Hepatocyte (in vitro differentiated cells): Measurements from ENCODE around the gene CC2D1A. TPM values are rescaled to one million over a fixed set of nuclear protein-coding genes. Genes with fewer than 3 reads are reported as not detected.

Experiments used
- DNase-seq: peaks from one replicate; pipeline ENCODE4 v3.0.0-alpha.2; 2016; ENCODE audit warnings: low spot score
- H2AFZ ChIP-seq: fragments of 200-600 bp; sonication (generic); 2 replicates; pipeline ENCODE4 v1.6.0; 2016; ENCODE audit warnings: antibody characterized with exemption, mild to moderate bottlenecking
- H3K27ac ChIP-seq: fragments of 200-600 bp; sonication (generic); 2 replicates; pipeline ENCODE4 v1.5.1; 2016; ENCODE audit warnings: mild to moderate bottlenecking
- H3K27me3 ChIP-seq: fragments of 200-600 bp; sonication (generic); 2 replicates; pipeline ENCODE4 v1.6.1; 2016
- H3K36me3 ChIP-seq: fragments of 200-600 bp; sonication (generic); replicated peaks from 2 replicates; pipeline ENCODE4 v1.5.1; 2016; ENCODE audit warnings: low read depth; ENCODE audit not compliant: insufficient read depth
- H3K4me1 ChIP-seq: fragments of 200-600 bp; sonication (generic); 2 replicates; pipeline ENCODE4 v1.5.1; 2016; ENCODE audit warnings: mild to moderate bottlenecking, moderate library complexity; ENCODE audit not compliant: insufficient read depth
- H3K4me2 ChIP-seq: fragments of 200-600 bp; sonication (generic); 2 replicates; pipeline ENCODE4 v1.6.0; 2016
- H3K4me3 ChIP-seq: fragments of 200-600 bp; sonication (generic); 2 replicates; pipeline ENCODE4 v1.5.1; 2016; ENCODE audit warnings: mild to moderate bottlenecking
- H3K79me2 ChIP-seq: fragments of 200-600 bp; sonication (generic); 2 replicates; pipeline ENCODE4 v1.6.0; 2017; ENCODE audit warnings: mild to moderate bottlenecking
- H3K9me2 ChIP-seq: fragments of 200-600 bp; sonication (generic); replicated peaks from 2 replicates; pipeline ENCODE4 v1.6.0; 2017; ENCODE audit warnings: mild to moderate bottlenecking; ENCODE audit not compliant: insufficient read depth
- H3K9me3 ChIP-seq: fragments of 200-600 bp; sonication (generic); 2 replicates; pipeline ENCODE4 v1.5.1; 2016; ENCODE audit warnings: low read depth, mild to moderate bottlenecking
- H4K20me1 ChIP-seq: fragments of 200-600 bp; sonication (generic); 2 replicates; pipeline ENCODE4 v1.6.0; 2016; ENCODE audit warnings: mild to moderate bottlenecking; ENCODE audit not compliant: insufficient read depth, poor library complexity, severe bottlenecking
- EZH2 ChIP-seq: fragments of 200-600 bp; sonication (generic); IDR thresholded peaks from 2 replicates; pipeline ENCODE4 v1.6.1; 2016; ENCODE audit warnings: antibody characterized with exemption, mild to moderate bottlenecking, borderline replicate concordance
- EZH2phosphoT487 ChIP-seq: fragments of 200-600 bp; sonication (generic); IDR thresholded peaks from one replicate; pipeline ENCODE4 v1.6.1; 2018; ENCODE audit warnings: antibody characterized with exemption, mild to moderate bottlenecking, low read depth, moderate library complexity; ENCODE audit not compliant: unreplicated experiment, severe bottlenecking
- WGBS: methylation state at CpG from one replicate; pipeline ENCODE4 v1.1.6; 2016; ENCODE audit warnings: low lambda C conversion rate; ENCODE audit errors: missing lambda C conversion rate; 5-methylcytosine and 5-hydroxymethylcytosine counted together
- polyA plus RNA-seq: library from polyadenylated mRNA; unstranded; fragments of >200 nt; fragmentation: Nextera tagmentation; extraction: Ambion mirVana; gene quantifications from 2 replicates; pipeline ENCODE4 v1.2.1, GENCODE V29; 2016
- total RNA-seq: library from RNA; depleted of rRNA; stranded (reverse); fragments of >200 nt; gene quantifications from 2 replicates; pipeline ENCODE4 v1.2.3, GENCODE V29; 2014
- TF ChIP-seq, protein P1 (sequence below): fragments of 200-600 bp; sonication (generic); IDR thresholded peaks from 2 replicates; pipeline ENCODE4 v1.5.1; 2016; ENCODE audit warnings: antibody characterized with exemption, mild to moderate bottlenecking; ENCODE audit not compliant: poor library complexity

Gene CC2D1A
- total RNA-seq: 14.8 and 20.8 TPM in 2 replicates
- 40.9 and 43.3 TPM in 2 replicates for polyA plus RNA-seq

DNA sequence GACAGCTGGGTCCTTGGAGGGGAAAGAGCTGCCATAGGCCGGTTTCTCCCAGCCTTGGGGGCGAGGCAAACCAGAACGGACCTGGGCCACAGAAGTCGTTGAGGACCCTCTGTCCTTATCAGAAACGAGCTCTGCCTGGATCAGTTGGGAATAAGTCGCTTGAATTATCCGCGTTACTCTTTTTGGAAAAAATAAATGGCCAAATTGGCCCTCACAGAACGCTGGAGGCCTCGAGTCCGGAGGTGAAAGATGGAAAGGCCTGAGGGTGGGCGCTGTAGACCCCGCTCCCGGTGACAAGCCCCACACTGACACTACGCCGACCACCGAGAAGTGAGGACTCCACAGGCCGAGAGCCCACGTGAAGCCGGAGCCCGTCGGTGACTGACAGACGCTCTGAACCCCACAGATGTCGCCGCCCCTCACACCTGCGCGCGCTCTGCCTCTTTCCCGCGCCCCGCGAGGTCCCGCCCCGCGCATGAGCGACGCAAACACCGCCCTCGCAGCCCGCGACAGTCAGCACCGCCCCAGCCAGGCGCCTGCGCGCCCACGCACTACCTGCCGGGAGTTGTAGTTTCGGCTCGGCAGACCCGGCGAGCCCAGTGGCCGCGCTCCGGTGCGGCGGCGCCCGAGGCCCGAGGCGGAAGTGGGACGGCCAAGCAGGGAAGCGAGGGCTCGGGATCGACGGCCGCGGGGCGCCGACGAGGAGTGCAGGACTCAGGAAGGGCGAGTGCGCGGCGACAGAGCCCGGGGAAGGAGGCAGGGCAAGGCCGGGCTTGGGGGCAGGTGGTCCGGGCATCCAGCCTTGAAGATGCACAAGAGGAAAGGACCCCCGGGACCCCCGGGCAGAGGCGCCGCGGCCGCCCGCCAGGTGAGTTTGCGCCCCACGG is at the start of gene CC2D1A, which contains the start of gene BRME1:
TSS of gene CC2D1A (plus strand) at position 568 of the 887 bp plus-strand sequence. CDS start at position 809, 241 bp downstream.
TSS of gene BRME1 (minus strand) at position 484 of the 887 bp plus-strand sequence. CDS start 1,225 bp downstream, outside the sequence.
- no peaks in the 10 kb centered on the region for H3K36me3 ChIP-seq
- H3K4me2 ChIP-seq: peak within 1 kb of the TSS; percentile 91
- peaks cover 8% of the 10 kb centered on the region for H3K4me1 ChIP-seq
- DNase-seq: peak; percentile 96
- no peaks in the 10 kb centered on the region for H3K9me2 ChIP-seq
- TF ChIP-seq EZH2phosphoT487: no peak
- no peak for TF ChIP-seq EZH2
- TF ChIP-seq, protein P1, sequence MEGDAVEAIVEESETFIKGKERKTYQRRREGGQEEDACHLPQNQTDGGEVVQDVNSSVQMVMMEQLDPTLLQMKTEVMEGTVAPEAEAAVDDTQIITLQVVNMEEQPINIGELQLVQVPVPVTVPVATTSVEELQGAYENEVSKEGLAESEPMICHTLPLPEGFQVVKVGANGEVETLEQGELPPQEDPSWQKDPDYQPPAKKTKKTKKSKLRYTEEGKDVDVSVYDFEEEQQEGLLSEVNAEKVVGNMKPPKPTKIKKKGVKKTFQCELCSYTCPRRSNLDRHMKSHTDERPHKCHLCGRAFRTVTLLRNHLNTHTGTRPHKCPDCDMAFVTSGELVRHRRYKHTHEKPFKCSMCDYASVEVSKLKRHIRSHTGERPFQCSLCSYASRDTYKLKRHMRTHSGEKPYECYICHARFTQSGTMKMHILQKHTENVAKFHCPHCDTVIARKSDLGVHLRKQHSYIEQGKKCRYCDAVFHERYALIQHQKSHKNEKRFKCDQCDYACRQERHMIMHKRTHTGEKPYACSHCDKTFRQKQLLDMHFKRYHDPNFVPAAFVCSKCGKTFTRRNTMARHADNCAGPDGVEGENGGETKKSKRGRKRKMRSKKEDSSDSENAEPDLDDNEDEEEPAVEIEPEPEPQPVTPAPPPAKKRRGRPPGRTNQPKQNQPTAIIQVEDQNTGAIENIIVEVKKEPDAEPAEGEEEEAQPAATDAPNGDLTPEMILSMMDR: no peak
- H3K27me3 ChIP-seq: no peaks in the 10 kb centered on the region
- H3K79me2 ChIP-seq: peaks cover 14% of the 10 kb centered on the region
- no peaks in the 10 kb centered on the region for H3K9me3 ChIP-seq
- H3K27ac ChIP-seq: peak within 1 kb of the TSS; percentile 81
- H2AFZ ChIP-seq: peak within 1 kb of the TSS; percentile 80
- no peaks in the 10 kb centered on the region for H4K20me1 ChIP-seq
- H3K4me3 ChIP-seq: peak within 1 kb of the TSS; percentile 69
- 15% methylated on average over 68 of the region's 86 CpGs for WGBS

DNA sequence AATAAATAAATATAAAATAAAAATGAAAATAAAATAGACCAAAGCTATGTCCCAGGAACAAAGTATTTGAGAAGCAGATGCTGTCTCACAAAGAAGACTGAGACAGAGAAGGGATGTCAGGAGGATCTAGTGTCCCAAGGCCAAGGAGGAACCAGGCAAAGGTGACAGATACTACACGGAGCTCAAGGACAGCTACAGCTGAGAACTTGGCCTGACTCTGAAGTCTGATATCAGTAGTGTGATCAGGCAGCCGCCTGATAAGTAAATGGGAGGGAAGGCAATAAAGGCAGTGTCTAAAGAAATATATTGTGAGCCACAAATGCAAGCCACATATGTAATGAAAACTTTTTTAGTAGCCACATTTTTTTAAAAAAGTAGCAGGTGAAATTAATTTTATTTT is 49.5 kb upstream of the CC2D1A start:
- TF ChIP-seq EZH2phosphoT487: no peak
- TF ChIP-seq, protein P1: no peak
- H3K9me3 ChIP-seq: no peaks in the 10 kb centered on the region
- WGBS: 59% methylated on average over 2 of the region's 2 CpGs

DNA sequence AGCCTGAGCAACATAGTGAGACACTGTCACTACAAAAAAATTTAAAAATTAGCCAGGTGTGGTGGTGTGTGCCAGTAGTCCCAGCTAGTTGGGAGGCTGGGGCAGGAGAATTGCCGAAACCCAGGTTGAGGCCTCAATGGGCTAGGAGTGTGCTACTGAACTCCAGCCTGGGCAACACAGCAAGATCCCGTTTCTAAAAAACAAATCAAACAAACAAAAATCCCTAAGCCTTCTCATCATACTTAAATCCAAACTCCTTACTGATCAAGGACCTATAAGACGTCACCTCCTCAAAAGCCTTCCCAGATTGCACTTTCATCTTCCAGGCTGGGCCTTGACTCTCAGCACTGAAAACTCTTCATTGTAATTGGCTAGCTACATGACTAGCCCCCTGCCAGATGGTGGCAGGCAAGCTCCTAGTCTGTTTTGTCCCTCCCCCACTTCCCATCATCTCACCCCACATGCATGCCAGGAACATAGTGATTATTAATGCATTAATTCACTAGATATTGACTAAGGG is 46.6 kb upstream of the CC2D1A start:
- H2AFZ ChIP-seq: no peak overlapping the region
- 96% methylated on average over 3 of the region's 3 CpGs for WGBS

More for the DNA sequence above, 49.5 kb upstream of the CC2D1A start:
- Histone ChIP-seq H4K20me1 (no peaks in the 10 kb centered on the region), H2AFZ (no peak overlapping the region), H3K27me3 (no peaks in the 10 kb centered on the region), H3K27ac (no peak overlapping the region), H3K9me2 (no peaks in the 10 kb centered on the region), H3K4me1 (peaks cover 26% of the 10 kb centered on the region), H3K36me3 (no peaks in the 10 kb centered on the region), H3K79me2 (no peaks in the 10 kb centered on the region), H3K4me3 (no peak overlapping the region), H3K4me2 (no peak overlapping the region)
- DNase-seq: no peak

More for the DNA sequence above, 46.6 kb upstream of the CC2D1A start:
- Histone ChIP-seq H3K27me3 (no peaks in the 10 kb centered on the region), H4K20me1 (no peaks in the 10 kb centered on the region), H3K9me2 (no peaks in the 10 kb centered on the region), H3K27ac (no peak overlapping the region), H3K9me3 (no peaks in the 10 kb centered on the region), H3K4me1 (peaks cover 11% of the 10 kb centered on the region), H3K4me2 (no peak overlapping the region), H3K36me3 (no peaks in the 10 kb centered on the region), H3K4me3 (no peak overlapping the region), H3K79me2 (no peaks in the 10 kb centered on the region)
- no peak for DNase-seq
- TF ChIP-seq EZH2 (no peak), EZH2phosphoT487 (no peak)
- TF ChIP-seq, protein P1: no peak
